ENCODE measurements around the gene ARGFX. TPM values are rescaled to one million over a fixed set of nuclear protein-coding genes. Genes with fewer than 3 reads are reported as not detected.
"Not testable (repeated sequence)": the region's sequence is repeated elsewhere in the genome, so short reads cannot be mapped to it uniquely, and the experiment has no call there.

ARGFX gene
- total and polyA plus RNA-seq, 3 experiments from 2014 or later = not detected

DNA sequence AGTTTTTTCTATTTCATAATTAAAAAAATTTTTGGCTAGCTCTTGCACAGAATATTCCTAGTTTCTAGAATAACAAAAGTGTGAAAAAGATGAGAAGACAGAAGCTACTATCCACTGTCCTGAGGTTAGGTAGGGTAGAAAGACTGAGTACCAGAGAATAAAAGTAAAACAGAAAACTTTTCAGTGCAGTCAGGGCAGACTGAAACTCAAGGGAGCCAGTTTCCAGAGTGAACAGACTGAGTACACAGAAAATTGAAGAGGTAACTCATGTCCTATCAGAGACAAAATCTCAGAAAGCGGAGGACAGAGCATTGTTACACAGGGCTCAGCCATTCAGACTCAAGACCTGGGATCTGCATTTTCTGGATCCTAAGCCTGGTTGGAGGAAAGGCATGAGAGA lies 16.7 kb downstream of the ARGFX start:
- no peaks in the 10 kb centered on the region for H3K36me3 Mint-ChIP-seq
- H3K9me3 Mint-ChIP-seq = no peaks in the 10 kb centered on the region

GRCh38 chr3:121592856-121593702 lies 25.3 kb downstream of the ARGFX start, which contains the start of gene FBXO40:
Gene FBXO40, plus strand, starts transcription at chr3:121593379. Its CDS starts 27,197 bp downstream, at chr3:121620576.
- ChIA-PET CTCF (no interaction called here), POLR2A (no interaction called here)
- Mint-ChIP-seq H3K27ac (no peak within 1 kb of the TSS), H3K27me3 (no peaks in the 10 kb centered on the region), H3K4me1 (no peaks in the 10 kb centered on the region), H3K4me3 (no peak within 1 kb of the TSS), H3K36me3 (no peaks in the 10 kb centered on the region), H3K9me3 (no peaks in the 10 kb centered on the region)
- Histone ChIP-seq H3K9me3 (ENCODE audit: low read length) (no peaks in the 10 kb centered on the region), H3K4me1 (ENCODE audit: insufficient read depth, low read length) (no peaks in the 10 kb centered on the region), H3K27me3 (ENCODE audit: insufficient read depth, low read length, poor library complexity, severe bottlenecking) (no peaks in the 10 kb centered on the region), H3K4me3 (ENCODE audit: low read length) (no peak within 1 kb of the TSS), H3K27ac (ENCODE audit: low read depth, low read length) (no peak within 1 kb of the TSS), H3K36me3 (ENCODE audit: insufficient read depth, low read length) (no peaks in the 10 kb centered on the region)
- DNase-seq = no peak

More for the DNA sequence above, 16.7 kb downstream of the ARGFX start:
- no peak overlapping the region for H3K27ac Mint-ChIP-seq
- H3K27me3 Mint-ChIP-seq = peaks cover 21 to 37% of the 10 kb centered on the region in 2 donors
- H3K4me1 ChIP-seq (ENCODE audit: insufficient read depth, low read length) = no peaks in the 10 kb centered on the region
- H3K9me3 ChIP-seq (ENCODE audit: low read length) = no peaks in the 10 kb centered on the region
- no peak for DNase-seq
- no peaks in the 10 kb centered on the region for H3K27me3 ChIP-seq (ENCODE audit: insufficient read depth, low read length, poor library complexity, severe bottlenecking)
- CTCF ChIA-PET = no interaction called here
- no peaks in the 10 kb centered on the region for H3K36me3 ChIP-seq (ENCODE audit: insufficient read depth, low read length)
- no peaks in the 10 kb centered on the region for H3K4me1 Mint-ChIP-seq
- POLR2A ChIA-PET = no interaction called here
- H3K4me3 ChIP-seq (ENCODE audit: low read length) = no peak overlapping the region
- no peak overlapping the region for H3K27ac ChIP-seq (ENCODE audit: low read depth, low read length)
- no peak overlapping the region for H3K4me3 Mint-ChIP-seq

GRCh38 chr3:121593806-121594205 lies 26.1 kb downstream of the ARGFX start:
- H3K27ac Mint-ChIP-seq; H3K4me1 Mint-ChIP-seq; H3K36me3 ChIP-seq (ENCODE audit: insufficient read depth, low read length); H3K4me3 ChIP-seq (ENCODE audit: low read length); H3K27me3 ChIP-seq (ENCODE audit: insufficient read depth, low read length, poor library complexity, severe bottlenecking); H3K9me3 Mint-ChIP-seq; CTCF ChIA-PET; H3K4me3 Mint-ChIP-seq; DNase-seq; H3K27ac ChIP-seq (ENCODE audit: low read depth, low read length); H3K4me1 ChIP-seq (ENCODE audit: insufficient read depth, low read length); POLR2A ChIA-PET; H3K27me3 Mint-ChIP-seq; H3K9me3 ChIP-seq (ENCODE audit: low read length); H3K36me3 Mint-ChIP-seq: not testable (repeated sequence)

DNA sequence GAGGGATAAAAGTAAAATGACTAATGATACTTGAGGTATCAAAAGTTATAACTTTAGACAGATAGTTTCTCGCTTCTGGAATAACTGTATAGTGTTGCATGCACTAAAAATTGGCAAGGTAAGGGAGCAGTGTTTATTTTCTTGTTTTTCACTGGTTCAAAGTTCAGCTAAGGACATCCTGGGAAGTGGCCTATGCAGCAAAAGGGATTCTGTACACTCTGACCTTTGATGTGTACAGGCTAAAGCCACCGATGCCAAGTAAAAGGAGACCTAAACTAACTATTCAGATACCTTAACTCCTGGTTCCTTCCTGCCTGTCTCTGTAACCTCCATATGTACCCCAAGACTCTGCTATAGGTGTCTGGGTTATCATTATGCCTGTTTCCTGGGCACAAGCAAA lies 27.1 kb downstream of the ARGFX start:
- Mint-ChIP-seq H3K36me3 (no peaks in the 10 kb centered on the region), H3K27ac (peak overlapping the region in 1 of 8 donors; percentile 2)

GRCh38 chr3:121595765-121596406 lies 28.1 kb downstream of the ARGFX start:
- H3K27ac Mint-ChIP-seq = no peak overlapping the region
- H3K36me3 ChIP-seq (ENCODE audit: insufficient read depth, low read length) = no peaks in the 10 kb centered on the region
- no peak overlapping the region for H3K4me3 ChIP-seq (ENCODE audit: low read length)
- no peaks in the 10 kb centered on the region for H3K36me3 Mint-ChIP-seq
- ChIA-PET POLR2A (no interaction called here), CTCF (no interaction called here)
- H3K4me1 Mint-ChIP-seq = no peaks in the 10 kb centered on the region
- no peaks in the 10 kb centered on the region for H3K27me3 ChIP-seq (ENCODE audit: insufficient read depth, low read length, poor library complexity, severe bottlenecking)
- H3K9me3 ChIP-seq (ENCODE audit: low read length) = no peaks in the 10 kb centered on the region
- H3K27me3 Mint-ChIP-seq = no peaks in the 10 kb centered on the region
- no peak for DNase-seq
- no peaks in the 10 kb centered on the region for H3K9me3 Mint-ChIP-seq
- H3K4me3 Mint-ChIP-seq = no peak overlapping the region
- H3K27ac ChIP-seq (ENCODE audit: low read depth, low read length) = no peak overlapping the region
- no peaks in the 10 kb centered on the region for H3K4me1 ChIP-seq (ENCODE audit: insufficient read depth, low read length)

More for the DNA sequence above, 27.1 kb downstream of the ARGFX start:
- ChIA-PET POLR2A (no interaction called here), CTCF (no interaction called here)
- no peak overlapping the region for H3K27ac ChIP-seq (ENCODE audit: low read depth, low read length)
- H3K4me1 ChIP-seq (ENCODE audit: insufficient read depth, low read length) = no peaks in the 10 kb centered on the region
- no peak overlapping the region for H3K4me3 ChIP-seq (ENCODE audit: low read length)
- DNase-seq = no peak
- Mint-ChIP-seq H3K4me3 (no peak overlapping the region), H3K27me3 (no peaks in the 10 kb centered on the region), H3K4me1 (no peaks in the 10 kb centered on the region), H3K9me3 (no peaks in the 10 kb centered on the region)
- H3K27me3 ChIP-seq (ENCODE audit: insufficient read depth, low read length, poor library complexity, severe bottlenecking) = no peaks in the 10 kb centered on the region
- no peaks in the 10 kb centered on the region for H3K9me3 ChIP-seq (ENCODE audit: low read length)
- no peaks in the 10 kb centered on the region for H3K36me3 ChIP-seq (ENCODE audit: insufficient read depth, low read length)

DNA sequence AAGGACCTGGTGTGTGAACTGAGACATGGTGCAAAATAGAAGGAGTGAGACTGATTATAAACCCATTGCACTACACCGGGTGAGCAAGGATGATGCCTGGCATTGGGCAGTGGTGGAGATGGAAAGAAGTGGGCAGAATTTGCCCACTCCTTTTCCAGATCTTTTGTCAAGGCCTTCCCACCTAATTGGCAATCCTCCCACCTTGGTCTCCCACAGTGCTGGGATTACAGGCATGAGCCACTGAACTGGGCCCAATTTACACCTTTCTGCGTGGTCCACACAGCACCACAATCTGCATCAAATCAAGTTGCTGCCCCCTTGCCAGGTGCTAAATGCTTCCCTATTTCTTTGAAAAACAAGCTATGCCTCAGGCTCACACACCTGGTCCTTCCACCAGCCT lies 30.8 kb downstream of the ARGFX start:
- DNase-seq = no peak
- no peak overlapping the region for H3K4me3 ChIP-seq (ENCODE audit: low read length)
- no peaks in the 10 kb centered on the region for H3K9me3 Mint-ChIP-seq
- H3K27ac Mint-ChIP-seq = no peak overlapping the region
- H3K27ac ChIP-seq (ENCODE audit: low read depth, low read length) = no peak overlapping the region
- ChIA-PET POLR2A (no interaction called here), CTCF (no interaction called here)
- no peak overlapping the region for H3K4me3 Mint-ChIP-seq
- H3K36me3 Mint-ChIP-seq = no peaks in the 10 kb centered on the region
- no peaks in the 10 kb centered on the region for H3K9me3 ChIP-seq (ENCODE audit: low read length)
- no peaks in the 10 kb centered on the region for H3K4me1 ChIP-seq (ENCODE audit: insufficient read depth, low read length)
- H3K4me1 Mint-ChIP-seq = no peaks in the 10 kb centered on the region
- H3K27me3 ChIP-seq (ENCODE audit: insufficient read depth, low read length, poor library complexity, severe bottlenecking) = no peaks in the 10 kb centered on the region
- H3K36me3 ChIP-seq (ENCODE audit: insufficient read depth, low read length) = no peaks in the 10 kb centered on the region
- no peaks in the 10 kb centered on the region for H3K27me3 Mint-ChIP-seq

- CTCF ChIA-PET; POLR2A ChIA-PET; H3K36me3 Mint-ChIP-seq; H3K27ac ChIP-seq (ENCODE audit: low read depth, low read length); H3K4me1 ChIP-seq (ENCODE audit: insufficient read depth, low read length); H3K4me3 Mint-ChIP-seq; H3K9me3 Mint-ChIP-seq; H3K4me1 Mint-ChIP-seq; H3K4me3 ChIP-seq (ENCODE audit: low read length); H3K27ac Mint-ChIP-seq; H3K36me3 ChIP-seq (ENCODE audit: insufficient read depth, low read length); H3K27me3 Mint-ChIP-seq; DNase-seq; H3K9me3 ChIP-seq (ENCODE audit: low read length); H3K27me3 ChIP-seq (ENCODE audit: insufficient read depth, low read length, poor library complexity, severe bottlenecking): not testable (repeated sequence)
Measured at GRCh38 chr3:121599900-121600299, 32.2 kb downstream of the ARGFX start.

GRCh38 chr3:121601212-121601812 lies 33.6 kb downstream of the ARGFX start:
- Histone ChIP-seq H3K4me1 (ENCODE audit: insufficient read depth, low read length) (no peaks in the 10 kb centered on the region), H3K4me3 (ENCODE audit: low read length) (no peak overlapping the region), H3K27ac (ENCODE audit: low read depth, low read length) (no peak overlapping the region), H3K36me3 (ENCODE audit: insufficient read depth, low read length) (no peaks in the 10 kb centered on the region), H3K27me3 (ENCODE audit: insufficient read depth, low read length, poor library complexity, severe bottlenecking) (no peaks in the 10 kb centered on the region), H3K9me3 (ENCODE audit: low read length) (no peaks in the 10 kb centered on the region)
- no peaks in the 10 kb centered on the region for H3K36me3 Mint-ChIP-seq
- H3K4me1 Mint-ChIP-seq = no peaks in the 10 kb centered on the region
- ChIA-PET CTCF (no interaction called here), POLR2A (no interaction called here)
- no peak for DNase-seq
- no peaks in the 10 kb centered on the region for H3K27me3 Mint-ChIP-seq
- H3K4me3 Mint-ChIP-seq = no peak overlapping the region
- H3K9me3 Mint-ChIP-seq = no peaks in the 10 kb centered on the region
- H3K27ac Mint-ChIP-seq = no peak overlapping the region
